GM12872 (cell line): ENCODE results near the gene ATP1B2.

ENCODE experiments used
- CTCF ChIP-seq: IDR thresholded peaks from 3 replicates; pipeline ENCODE4 v1.5.1; 2011; ENCODE audit warnings: low read depth, mild to moderate bottlenecking, low read length, moderate library complexity; ENCODE audit not compliant: insufficient read depth

The ATP1B2 gene

GRCh38 chr17:7676533-7676932 lies 25.8 kb downstream of the ATP1B2 start:
- TF ChIP-seq CTCF: no peak

DNA sequence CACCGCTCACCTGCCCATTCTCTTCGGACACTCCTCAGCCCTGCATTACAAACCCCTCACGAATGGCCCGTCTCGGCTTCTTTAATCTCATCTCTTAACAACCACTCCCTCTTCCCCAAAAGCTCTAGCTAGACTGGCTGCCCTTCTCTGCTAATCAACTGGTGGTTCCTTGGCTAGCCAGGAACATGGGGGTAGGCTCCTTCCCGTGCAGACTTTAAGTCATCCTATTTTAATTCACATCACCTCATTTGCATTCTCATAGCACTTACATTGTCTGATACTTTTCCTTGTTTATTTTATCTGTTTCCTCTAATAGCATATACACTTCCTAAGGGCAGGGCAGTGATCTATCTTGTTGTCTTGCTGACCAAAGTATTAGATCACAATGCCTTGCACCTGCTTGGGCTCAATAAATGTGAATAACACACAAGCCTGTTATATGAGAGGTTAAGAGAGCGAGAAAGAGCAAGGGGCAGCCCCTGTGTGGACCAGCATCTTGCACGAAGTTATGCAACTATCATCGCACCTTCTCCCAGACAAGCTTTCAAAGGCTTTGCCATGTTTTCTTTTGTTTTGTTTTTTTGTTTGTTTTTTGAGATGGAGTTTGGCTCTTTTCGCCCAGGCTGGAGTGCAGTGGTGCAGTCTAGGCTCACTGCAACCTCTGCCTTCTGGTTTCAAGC lies 26.8 kb downstream of the ATP1B2 start:
- no peak for TF ChIP-seq CTCF

DNA sequence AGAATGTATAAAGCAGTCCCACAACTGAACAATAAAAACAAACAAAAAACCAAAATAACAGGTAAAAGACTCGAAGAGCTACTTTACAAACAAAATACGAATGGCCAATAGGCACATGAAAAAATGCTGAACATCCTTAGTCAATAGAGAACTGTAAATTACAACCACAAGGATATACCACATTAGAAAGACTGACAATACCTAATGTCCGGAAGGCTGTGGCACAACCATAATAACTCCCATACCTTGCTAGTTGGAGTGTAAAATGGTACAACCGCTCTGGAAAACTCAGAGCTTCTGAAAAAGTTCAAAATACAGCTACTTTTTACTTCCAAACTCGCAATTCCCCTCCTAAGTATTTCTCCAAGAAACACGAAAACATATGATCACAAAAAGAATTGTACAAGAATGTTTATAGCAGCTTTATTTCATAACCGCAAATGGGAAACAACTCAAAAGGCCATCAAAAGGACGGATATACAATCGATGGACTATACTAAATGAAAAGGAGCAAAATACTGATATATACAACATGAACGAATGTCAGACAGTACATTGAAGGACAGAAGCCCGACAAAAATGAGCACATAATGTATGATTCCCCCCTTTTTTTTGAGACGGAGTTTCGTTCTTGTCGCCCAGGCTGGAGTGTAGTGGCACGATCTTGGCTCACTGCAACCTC lies 34.3 kb downstream of the ATP1B2 start:
- TF ChIP-seq CTCF: no peak

DNA sequence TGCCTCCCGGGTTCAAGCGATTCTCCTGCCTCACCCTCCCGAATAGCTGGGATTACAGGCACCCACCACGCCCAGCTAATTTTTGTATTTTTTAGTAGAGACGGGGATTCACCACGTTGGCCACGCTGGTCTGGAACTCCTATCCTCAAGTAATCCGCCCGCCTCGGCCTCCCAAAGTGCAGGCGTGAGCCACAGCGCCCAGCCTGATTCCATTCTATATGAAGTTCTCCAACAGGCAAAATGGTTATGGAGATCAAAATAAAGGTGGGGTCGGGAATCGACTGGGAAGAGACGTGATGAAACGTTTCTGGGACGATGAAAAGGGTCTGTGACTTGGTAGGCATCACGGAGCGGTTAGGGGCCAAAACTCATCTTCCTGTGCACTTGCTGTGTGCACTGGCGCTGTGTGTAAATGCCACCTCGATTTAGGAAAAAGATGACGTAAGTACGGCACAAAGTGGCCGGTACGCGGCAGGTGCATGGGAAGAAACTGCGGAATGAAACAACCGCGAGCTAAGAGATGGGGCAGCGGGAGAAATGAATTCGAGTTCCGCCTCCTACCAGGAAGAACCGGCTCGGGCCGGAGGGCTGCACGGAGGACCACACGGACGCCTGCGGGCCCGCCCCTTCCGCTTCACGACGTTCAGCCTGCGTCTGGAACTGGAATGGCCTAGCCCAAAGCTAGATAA lies 35.0 kb downstream of the ATP1B2 start:
- no peak for TF ChIP-seq CTCF

DNA sequence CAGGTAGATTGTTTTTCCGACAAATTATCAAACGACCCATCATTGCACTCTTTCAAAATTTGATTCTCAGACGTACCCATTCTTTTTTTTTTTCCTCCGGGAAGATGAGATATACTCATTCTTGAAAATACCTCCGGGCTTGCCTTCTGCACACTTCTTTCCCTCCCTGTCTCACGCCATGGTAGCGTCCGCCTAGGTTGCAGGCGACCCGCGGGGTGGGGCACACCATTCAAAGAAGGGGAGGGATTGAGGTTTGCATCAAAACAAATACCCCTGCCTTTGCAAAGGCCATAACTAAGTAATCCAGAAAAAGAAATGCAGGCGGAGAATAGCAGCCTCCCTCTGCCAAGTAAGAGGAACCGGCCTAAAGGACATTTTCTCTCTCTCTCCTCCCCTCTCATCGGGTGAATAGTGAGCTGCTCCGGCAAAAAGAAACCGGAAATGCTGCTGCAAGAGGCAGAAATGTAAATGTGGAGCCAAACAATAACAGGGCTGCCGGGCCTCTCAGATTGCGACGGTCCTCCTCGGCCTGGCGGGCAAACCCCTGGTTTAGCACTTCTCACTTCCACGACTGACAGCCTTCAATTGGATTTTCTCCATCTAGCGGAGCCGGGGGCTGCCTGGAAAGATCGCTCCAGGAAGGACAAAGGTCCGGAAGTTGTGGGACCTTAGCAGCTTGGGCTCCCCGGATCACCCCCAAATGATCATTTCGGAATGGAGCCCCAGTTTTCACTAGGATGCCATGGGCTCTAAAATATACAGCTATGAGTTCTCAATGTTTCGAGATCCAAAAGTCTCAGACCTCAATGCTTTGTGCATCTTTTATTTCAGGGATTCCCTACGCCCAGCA lies 35.7 kb downstream of the ATP1B2 start:
- no peak for TF ChIP-seq CTCF

- TF ChIP-seq CTCF: no peak
These were observed 36.6 kb downstream of the ATP1B2 start, which contains the start of gene TP53 for GRCh38 chr17:7687072-7687907. TP53 (minus strand) TSS chr17:7687490; CDS start chr17:7676594, 10,896 bp downstream.
